ENCODE results near the gene TTBK2. TPM values are rescaled to one million over a fixed set of nuclear protein-coding genes. Genes with fewer than 3 reads are reported as not detected.
A peak's percentile ranks its signal among the peaks of the same experiment; 100 is the strongest.

TTBK2 gene
- total RNA-seq, 2 experiments from 2014 or later: 9.7 to 10.5 TPM

DNA sequence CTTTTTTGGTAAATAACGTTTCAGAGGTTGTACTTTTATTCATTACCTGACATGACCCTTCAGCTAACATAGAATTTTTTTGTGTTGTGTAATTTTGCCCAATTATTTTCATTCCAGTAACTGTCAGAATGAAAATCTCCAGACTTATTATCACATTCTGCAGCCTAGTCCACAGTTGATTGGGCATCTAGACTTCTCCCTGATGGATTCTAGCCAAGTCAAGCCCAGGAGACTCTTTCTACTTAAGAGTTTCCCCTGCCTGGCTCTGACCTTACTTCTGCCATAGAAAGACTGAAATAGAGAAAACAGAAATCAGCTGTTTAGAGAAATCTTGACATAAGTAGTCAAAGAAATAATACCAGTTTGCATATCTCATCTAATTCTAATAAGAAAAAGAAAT lies 100.8 kb downstream of the TTBK2 start:
- Mint-ChIP-seq H3K36me3 (ENCODE audit: low read depth) (peaks cover 15% of the 10 kb centered on the region), H3K9me3 (ENCODE audit: low read depth) (no peaks in the 10 kb centered on the region), H3K4me1 (no peaks in the 10 kb centered on the region), H3K27me3 (no peaks in the 10 kb centered on the region), H3K27ac (no peak overlapping the region), H3K4me3 (no peak overlapping the region)
- intact Hi-C loops (cut with DNase I, micrococcal nuclease): no loop called here
- ChIA-PET CTCF (interaction anchor here (0.6 to 0.7 kb wide), 2 partner anchors 14 to 133 kb away, joined by 3 read pairs; no protein-coding TSS in a partner anchor), POLR2A (no interaction called here)
- no peak for ATAC-seq
- no peak for DNase-seq

DNA sequence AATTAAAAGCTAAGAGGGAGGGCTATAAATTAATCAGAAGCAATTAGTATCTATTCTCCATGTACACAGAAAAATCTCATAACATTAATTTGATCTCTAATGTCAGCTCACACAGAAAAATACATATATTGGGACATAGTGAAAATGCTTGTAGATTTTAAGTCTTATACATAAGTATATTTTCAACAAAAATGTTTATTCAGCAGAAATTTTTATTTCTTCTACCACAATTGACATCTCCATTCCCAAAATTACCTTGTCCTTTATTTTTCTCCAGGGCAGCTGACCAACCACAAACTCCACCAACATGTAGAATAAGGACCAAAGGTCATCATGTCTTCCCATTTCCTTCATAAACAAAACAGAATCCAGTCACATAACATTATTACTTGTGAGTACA lies 109.1 kb downstream of the TTBK2 start:
- ATAC-seq (no peak), DNase-seq (no peak)
- no peak overlapping the region for H3K27ac Mint-ChIP-seq
- POLR2A ChIA-PET: no interaction called here
- CTCF ChIA-PET: interaction anchor here (1.4 kb wide), 1 partner anchor 10 kb away, joined by 6 read pairs; no protein-coding TSS in a partner anchor
- H3K9me3 Mint-ChIP-seq (ENCODE audit: low read depth): no peaks in the 10 kb centered on the region
- no peaks in the 10 kb centered on the region for H3K36me3 Mint-ChIP-seq (ENCODE audit: low read depth)
- intact Hi-C loops (cut with DNase I, micrococcal nuclease): no loop called here
- H3K27me3 Mint-ChIP-seq: no peaks in the 10 kb centered on the region
- H3K4me1 Mint-ChIP-seq: no peaks in the 10 kb centered on the region
- no peak overlapping the region for H3K4me3 Mint-ChIP-seq

DNA sequence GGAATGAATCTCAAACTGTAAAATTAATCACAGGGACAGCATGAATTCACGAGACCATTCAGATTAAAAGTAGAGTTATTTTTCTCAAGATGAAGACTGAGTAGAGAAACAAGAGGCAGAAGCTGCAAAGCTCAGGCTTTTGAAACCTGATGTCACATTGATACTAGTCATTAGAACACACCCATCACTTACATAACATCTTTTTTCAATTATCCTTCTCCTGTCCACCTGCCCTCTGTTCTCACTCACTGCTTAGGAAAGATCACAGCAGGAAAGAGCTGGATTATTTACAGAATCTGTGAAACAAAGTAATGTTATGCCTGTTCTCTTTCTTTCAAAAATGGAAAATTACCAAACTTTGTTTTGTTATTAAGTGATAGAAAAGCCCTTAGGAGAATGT lies 111.7 kb downstream of the TTBK2 start:
- ATAC-seq (no peak), DNase-seq (no peak)
- ChIA-PET POLR2A (no interaction called here), CTCF (interaction anchor here (0.6 to 1.1 kb wide), 4 partner anchors 12 to 281 kb away, joined by 3 read pairs; no protein-coding TSS in a partner anchor)
- H3K27ac Mint-ChIP-seq: no peak overlapping the region
- no peaks in the 10 kb centered on the region for H3K4me1 Mint-ChIP-seq
- intact Hi-C loops (cut with DNase I, micrococcal nuclease): no loop called here
- no peaks in the 10 kb centered on the region for H3K9me3 Mint-ChIP-seq (ENCODE audit: low read depth)
- no peaks in the 10 kb centered on the region for H3K36me3 Mint-ChIP-seq (ENCODE audit: low read depth)
- H3K27me3 Mint-ChIP-seq: no peaks in the 10 kb centered on the region
- H3K4me3 Mint-ChIP-seq: no peak overlapping the region

DNA sequence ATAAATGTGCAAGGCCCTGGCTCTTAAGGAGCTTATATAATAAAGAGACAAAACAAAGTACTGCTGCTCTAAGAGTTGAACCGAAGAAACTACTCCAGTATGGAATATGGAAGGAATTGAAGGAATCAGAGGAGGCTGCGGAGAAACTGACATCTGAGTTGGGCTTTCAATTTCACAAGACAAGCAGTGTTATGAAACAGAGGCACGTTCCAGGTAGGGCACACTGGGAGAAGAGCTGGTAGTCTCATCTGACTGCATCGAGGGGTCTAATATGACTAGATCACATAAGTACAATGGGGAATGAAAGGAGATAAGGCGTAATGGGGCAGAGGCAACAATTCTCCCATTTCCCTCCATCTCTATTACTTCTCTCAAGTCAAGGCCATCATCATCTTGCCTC lies 115.3 kb downstream of the TTBK2 start:
- H3K4me3 Mint-ChIP-seq: no peak overlapping the region
- no peaks in the 10 kb centered on the region for H3K4me1 Mint-ChIP-seq
- DNase-seq: no peak
- no peak for ATAC-seq
- ChIA-PET POLR2A (no interaction called here), CTCF (interaction anchor here (0.6 kb wide), 1 partner anchor 14 kb away, joined by 3 read pairs; no protein-coding TSS in a partner anchor)
- intact Hi-C loops (cut with DNase I, micrococcal nuclease): no loop called here
- H3K9me3 Mint-ChIP-seq (ENCODE audit: low read depth): no peaks in the 10 kb centered on the region
- H3K36me3 Mint-ChIP-seq (ENCODE audit: low read depth): no peaks in the 10 kb centered on the region
- no peaks in the 10 kb centered on the region for H3K27me3 Mint-ChIP-seq
- no peak overlapping the region for H3K27ac Mint-ChIP-seq

DNA sequence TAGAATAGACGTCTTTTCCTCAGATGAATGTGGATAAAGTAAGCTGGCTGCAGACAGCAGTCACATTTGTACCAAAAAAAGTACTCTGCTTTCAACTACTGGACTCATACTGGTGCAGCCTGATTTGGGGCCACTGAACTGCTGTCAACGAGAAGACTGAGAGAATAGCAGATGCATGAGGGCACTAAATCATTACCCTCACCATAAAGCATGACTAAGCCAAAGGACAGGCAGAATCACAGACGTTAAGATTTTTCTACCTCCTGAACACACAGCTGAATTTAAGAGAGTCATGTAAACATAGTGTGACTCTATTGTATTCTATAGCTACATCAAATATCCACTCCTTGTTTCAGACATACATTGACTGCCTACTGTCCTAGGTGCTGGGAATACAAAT lies 115.8 kb downstream of the TTBK2 start:
- H3K36me3 Mint-ChIP-seq (ENCODE audit: low read depth): no peaks in the 10 kb centered on the region
- DNase-seq: no peak
- no peak for ATAC-seq
- intact Hi-C loops (cut with DNase I, micrococcal nuclease): loop anchor here in 1 of 2 experiments (5.0 kb wide), 1 partner anchor 123 kb away; no protein-coding TSS in a partner anchor
- no peak overlapping the region for H3K27ac Mint-ChIP-seq
- no peaks in the 10 kb centered on the region for H3K27me3 Mint-ChIP-seq
- CTCF ChIA-PET: no interaction called here
- no peak overlapping the region for H3K4me3 Mint-ChIP-seq
- no peaks in the 10 kb centered on the region for H3K4me1 Mint-ChIP-seq
- POLR2A ChIA-PET: no interaction called here
- H3K9me3 Mint-ChIP-seq (ENCODE audit: low read depth): no peaks in the 10 kb centered on the region

DNA sequence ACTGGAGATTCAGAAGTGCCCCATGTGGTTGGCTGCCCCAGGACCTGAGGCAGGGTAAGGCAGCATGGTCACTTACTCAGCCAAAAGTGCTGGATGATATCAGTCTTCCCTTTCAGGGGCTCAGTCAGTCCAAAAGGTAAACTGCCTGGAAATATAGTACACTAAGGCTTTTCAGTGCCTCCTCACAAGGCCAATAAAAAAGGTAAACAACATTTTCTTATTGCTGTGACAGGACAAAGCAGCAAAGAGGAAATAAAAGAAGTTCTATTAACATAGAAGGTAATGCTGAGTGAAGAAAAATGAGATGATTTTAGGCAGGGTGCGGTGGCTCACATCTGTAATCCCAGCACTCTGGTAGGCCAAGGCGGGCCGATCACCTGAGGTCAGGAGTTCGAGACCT lies 117.1 kb downstream of the TTBK2 start:
- no peak overlapping the region for H3K4me3 Mint-ChIP-seq
- no peaks in the 10 kb centered on the region for H3K9me3 Mint-ChIP-seq (ENCODE audit: low read depth)
- no peaks in the 10 kb centered on the region for H3K27me3 Mint-ChIP-seq
- no peak for ATAC-seq
- intact Hi-C loops (cut with DNase I, micrococcal nuclease): loop anchor here in 1 of 2 experiments (5.0 kb wide), 1 partner anchor 124 kb away; no protein-coding TSS in a partner anchor
- ChIA-PET POLR2A (no interaction called here), CTCF (no interaction called here)
- H3K27ac Mint-ChIP-seq: no peak overlapping the region
- H3K4me1 Mint-ChIP-seq: no peaks in the 10 kb centered on the region
- no peak for DNase-seq
- no peaks in the 10 kb centered on the region for H3K36me3 Mint-ChIP-seq (ENCODE audit: low read depth)

DNA sequence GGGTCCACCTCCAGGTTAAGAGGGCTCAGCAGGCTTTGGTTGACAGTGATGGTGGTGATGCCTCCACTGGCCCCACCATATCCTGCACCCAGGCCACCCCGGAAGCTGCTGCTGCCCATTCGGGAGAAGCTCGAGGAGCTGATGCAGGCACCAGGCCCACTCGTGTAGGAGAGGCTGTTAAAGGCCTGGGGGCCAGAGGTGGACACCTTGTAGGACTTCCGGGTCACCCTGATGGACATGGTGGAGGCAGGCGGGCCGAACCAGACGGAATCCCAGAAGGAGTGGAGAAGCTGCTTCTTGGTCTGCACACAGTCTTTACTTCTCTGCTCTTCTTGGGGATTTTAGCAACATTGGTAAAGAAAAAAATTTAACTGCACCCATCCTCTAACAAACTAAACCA lies 118.4 kb downstream of the TTBK2 start:
- ChIA-PET CTCF (no interaction called here), POLR2A (no interaction called here)
- Mint-ChIP-seq H3K4me3 (no peak overlapping the region), H3K4me1 (no peaks in the 10 kb centered on the region), H3K27me3 (no peaks in the 10 kb centered on the region), H3K27ac (no peak overlapping the region), H3K36me3 (ENCODE audit: low read depth) (no peaks in the 10 kb centered on the region), H3K9me3 (ENCODE audit: low read depth) (no peaks in the 10 kb centered on the region)
- ATAC-seq: no peak
- DNase-seq: no peak
- intact Hi-C loops (cut with DNase I, micrococcal nuclease): loop anchor here in 1 of 2 experiments (5.0 kb wide), 1 partner anchor 125 kb away; no protein-coding TSS in a partner anchor

DNA sequence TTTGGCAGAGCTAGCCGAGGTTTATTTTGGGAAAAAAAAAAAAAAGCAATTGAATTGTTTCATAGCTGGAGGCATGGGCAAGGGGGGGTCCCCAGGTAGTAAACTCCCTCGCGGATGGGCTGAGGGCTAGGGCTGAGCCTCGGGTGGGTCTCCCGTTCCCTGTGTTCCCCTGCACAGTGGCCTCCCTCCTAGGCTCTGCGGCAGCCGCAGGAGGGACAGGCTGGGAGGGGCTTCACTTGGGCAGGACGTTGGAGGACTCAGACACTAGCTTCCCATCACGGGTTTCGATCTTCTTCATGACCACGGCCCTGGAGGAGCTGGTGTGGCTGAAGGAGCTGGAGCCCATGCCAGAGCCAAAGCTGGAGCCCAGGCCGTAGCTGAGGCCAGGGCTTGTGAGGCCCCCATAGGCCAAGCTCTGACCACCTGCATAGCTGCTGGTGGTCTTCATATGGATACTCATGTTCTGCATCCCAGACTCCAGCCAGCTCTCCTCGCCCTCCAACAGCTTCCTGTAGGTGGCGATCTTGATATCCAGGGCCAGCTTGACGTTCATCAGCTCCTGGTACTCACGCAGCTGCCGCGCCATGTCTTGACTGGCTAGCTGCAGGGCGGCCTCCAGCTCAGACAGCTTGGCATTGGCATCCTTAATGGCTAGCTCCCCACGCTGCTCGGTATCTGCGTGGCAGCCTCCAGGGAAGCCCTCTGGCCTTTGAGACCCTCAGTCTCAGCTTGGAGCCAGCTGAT lies 119.7 kb downstream of the TTBK2 start:
- ChIA-PET CTCF (interaction anchor here (0.8 to 3.0 kb wide), 5 partner anchors 10 to 126 kb away, joined by 3 to 19 read pairs (median 4); no protein-coding TSS in a partner anchor), POLR2A (no interaction called here)
- intact Hi-C loops (cut with DNase I, micrococcal nuclease): loop anchor here (1.0 to 5.0 kb wide), 2 partner anchors 125 to 126 kb away; no protein-coding TSS in a partner anchor
- ATAC-seq (no peak), DNase-seq (peak; percentile 31)
- H3K4me3 Mint-ChIP-seq: no peak overlapping the region
- no peak overlapping the region for H3K27ac Mint-ChIP-seq
- no peaks in the 10 kb centered on the region for H3K27me3 Mint-ChIP-seq
- no peaks in the 10 kb centered on the region for H3K9me3 Mint-ChIP-seq (ENCODE audit: low read depth)
- no peaks in the 10 kb centered on the region for H3K36me3 Mint-ChIP-seq (ENCODE audit: low read depth)
- H3K4me1 Mint-ChIP-seq: no peaks in the 10 kb centered on the region

DNA sequence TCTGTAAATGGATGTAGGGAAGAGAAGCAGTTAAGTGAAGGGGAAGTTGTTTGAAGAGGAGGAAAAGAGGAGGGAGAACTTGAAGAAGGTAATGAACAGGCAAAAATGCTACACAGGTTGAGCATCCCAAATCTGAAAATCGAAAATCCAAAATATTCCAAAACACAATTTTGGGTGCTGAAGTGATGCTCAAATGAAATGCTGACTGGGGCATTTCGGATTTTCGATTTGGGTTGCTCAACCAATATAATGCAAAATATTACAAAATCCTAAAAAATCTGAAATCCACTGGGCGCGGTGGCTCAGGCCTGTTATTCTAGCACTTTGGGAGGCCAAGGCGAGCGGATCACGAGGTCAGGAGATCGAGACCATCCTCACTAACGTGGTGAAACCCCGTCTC lies 121.8 kb downstream of the TTBK2 start:
- Mint-ChIP-seq H3K4me3 (no peak overlapping the region), H3K27me3 (no peaks in the 10 kb centered on the region), H3K36me3 (ENCODE audit: low read depth) (no peaks in the 10 kb centered on the region), H3K4me1 (no peaks in the 10 kb centered on the region), H3K27ac (no peak overlapping the region), H3K9me3 (ENCODE audit: low read depth) (no peaks in the 10 kb centered on the region)
- intact Hi-C loops (cut with DNase I, micrococcal nuclease): no loop called here
- ChIA-PET POLR2A (no interaction called here), CTCF (interaction anchor here (3.0 kb wide), 1 partner anchor 128 kb away, joined by 19 read pairs; no protein-coding TSS in a partner anchor)
- no peak for ATAC-seq
- no peak for DNase-seq

DNA sequence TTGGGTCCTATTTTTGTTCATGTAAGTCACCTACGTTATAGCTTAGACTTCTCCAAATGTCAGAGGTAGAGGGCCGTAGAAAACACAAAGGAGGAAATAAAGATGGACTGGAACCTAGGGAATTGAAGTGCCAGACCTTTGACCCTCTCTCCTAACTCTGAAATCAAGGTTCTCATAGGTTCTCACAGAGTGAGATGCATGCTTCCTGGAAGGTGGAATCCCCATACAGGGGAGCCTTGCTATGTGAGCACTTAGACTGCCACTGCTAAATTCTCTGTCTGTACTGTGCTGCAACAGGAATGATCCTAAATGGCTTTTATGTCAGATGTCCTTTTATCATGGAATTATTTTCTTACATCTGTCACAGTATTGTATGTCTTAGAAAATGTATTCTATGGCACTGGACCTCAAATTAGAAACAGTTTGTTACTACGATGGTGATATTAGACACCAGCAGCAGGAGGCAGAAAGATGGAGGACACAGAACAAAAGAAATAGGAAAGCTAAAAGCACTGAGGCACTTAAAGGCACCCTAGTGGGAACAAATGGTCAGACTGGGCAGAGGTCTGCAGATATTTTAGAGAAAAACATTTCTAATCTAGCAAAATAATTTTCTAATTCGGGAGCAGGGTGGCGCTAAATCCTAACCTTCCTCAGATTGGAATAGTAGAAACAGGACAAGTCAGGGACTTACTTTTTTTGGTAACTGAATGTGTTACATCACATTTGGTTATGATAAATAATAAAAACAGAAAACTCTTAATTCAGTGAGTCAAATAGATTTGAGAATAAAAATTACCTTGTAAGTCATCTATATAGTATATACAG lies 123.4 kb downstream of the TTBK2 start:
- Mint-ChIP-seq H3K36me3 (ENCODE audit: low read depth) (peaks cover 3% of the 10 kb centered on the region), H3K27ac (no peak overlapping the region), H3K27me3 (no peaks in the 10 kb centered on the region), H3K4me1 (no peaks in the 10 kb centered on the region), H3K4me3 (no peak overlapping the region), H3K9me3 (ENCODE audit: low read depth) (no peaks in the 10 kb centered on the region)
- DNase-seq: no peak
- ChIA-PET CTCF (no interaction called here), POLR2A (no interaction called here)
- intact Hi-C loops (cut with DNase I, micrococcal nuclease): no loop called here
- ATAC-seq: no peak

DNA sequence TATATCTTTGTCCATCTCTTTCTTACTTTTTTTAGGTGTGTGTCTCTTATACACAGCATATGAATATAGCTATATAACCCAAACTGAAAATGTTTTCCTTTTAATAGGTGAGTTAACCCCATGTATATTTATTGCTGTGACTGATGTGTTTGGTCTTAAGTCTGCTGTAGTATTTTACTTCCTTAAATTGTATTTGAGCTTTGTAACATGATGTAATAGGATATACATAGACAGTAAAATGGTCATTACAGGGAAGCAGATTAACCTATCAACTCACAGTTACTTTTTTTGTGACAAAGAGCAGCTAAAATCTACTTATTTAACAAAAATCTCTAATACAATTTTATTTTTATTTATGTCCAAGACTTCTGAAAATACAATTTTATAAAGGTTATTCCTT lies 131.9 kb downstream of the TTBK2 start:
- CTCF ChIA-PET: interaction anchor here (0.6 to 1.6 kb wide), 3 partner anchors 12 to 239 kb away, joined by 3 to 4 read pairs (median 3); no protein-coding TSS in a partner anchor

More for the DNA sequence above, 131.9 kb downstream of the TTBK2 start:
- intact Hi-C loops (cut with DNase I, micrococcal nuclease): no loop called here
- Mint-ChIP-seq H3K27ac (no peak overlapping the region), H3K9me3 (ENCODE audit: low read depth) (no peaks in the 10 kb centered on the region), H3K4me1 (no peaks in the 10 kb centered on the region), H3K27me3 (no peaks in the 10 kb centered on the region), H3K4me3 (no peak overlapping the region), H3K36me3 (ENCODE audit: low read depth) (peaks cover 3% of the 10 kb centered on the region)
- POLR2A ChIA-PET: no interaction called here
- DNase-seq: no peak
- ATAC-seq: no peak

Measured in activated CD4-positive, alpha-beta T cell treated with anti-CD3 and anti-CD28 coated beads for 36 hours (primary cell).